Measurements from ENCODE around the gene RAB19.

Gene RAB19

GRCh38 chr7:140454657-140455015 lies 50.8 kb downstream of the RAB19 start:
- DNase-seq = no peak

GRCh38 chr7:140455743-140456142 lies 51.9 kb downstream of the RAB19 start:
- DNase-seq = no peak

GRCh38 chr7:140456551-140457051 lies 52.7 kb downstream of the RAB19 start:
- no peak for DNase-seq

GRCh38 chr7:140458201-140458600 lies 54.3 kb downstream of the RAB19 start:
- DNase-seq = no peak

- no peak for DNase-seq
These were observed 55.1 kb downstream of the RAB19 start for GRCh38 chr7:140458916-140459315.

GRCh38 chr7:140463111-140463510 lies 59.3 kb downstream of the RAB19 start:
- no peak for DNase-seq

GRCh38 chr7:140475747-140476333 lies 72.0 kb downstream of the RAB19 start:
- peak; percentile 21 to 37 for DNase-seq

- DNase-seq = no peak
These were observed 72.9 kb downstream of the RAB19 start for GRCh38 chr7:140476698-140477261.

Measured in stimulated activated CD4-positive, alpha-beta T cell treated with anti-CD3 and anti-CD28 coated beads, Interleukin-2, amount 100 ng/mL, for 48 hours (primary cell).